K562 (cell line): Measurements from ENCODE around the gene CRIM1. TPM values are rescaled to one million over a fixed set of nuclear protein-coding genes. Genes with fewer than 3 reads are reported as not detected.

ENCODE experiments used
- POLR3A ChIP-seq: IDR thresholded peaks from 2 replicates; pipeline ENCODE4 v1.6.1; 2011; ENCODE audit warnings: borderline replicate concordance, mild to moderate bottlenecking, moderate library complexity; ENCODE audit not compliant: insufficient read length, insufficient read depth; ENCODE audit errors: extremely low read depth
- XRCC4 ChIP-seq: IDR thresholded peaks from one replicate; pipeline ENCODE4 v1.6.1; 2011; ENCODE audit not compliant: insufficient read depth, insufficient read length; ENCODE audit errors: extremely low read depth
- ZBED1 ChIP-seq: IDR thresholded peaks from 2 replicates; pipeline ENCODE4 v1.6.1; 2014
- ZNF140 ChIP-seq: fragments of 250-450 bp; sonication (Bioruptor Pico); IDR thresholded peaks from 2 replicates; pipeline ENCODE4 v1.8.0; 2021; ENCODE audit warnings: moderate library complexity, mild to moderate bottlenecking, inconsistent platforms
- ZNF644 ChIP-seq: fragments of 200-800 bp; sonication (Bioruptor generic); IDR thresholded peaks from 2 replicates; pipeline ENCODE4 v1.6.1; 2016; ENCODE audit warnings: low read depth, missing genetic modification characterization, missing compliant biosample characterization
- polyA plus RNA-seq, 8 experiments: library from polyadenylated mRNA; depleted of rRNA in 4 of 8; stranded (reverse) in 5 of 8; unstranded in 3 of 8; fragments of >200 nt; fragmentation: Nextera tagmentation in 2 of 8; fragmentation: Illumina TruSeq in 1 of 8; extraction: Ambion mirVana in 2 of 8; extraction: Trizol in 1 of 8; gene quantifications; 2 replicates each; pipeline versions ENCODE4 v1.2.1 to v1.2.3, GENCODE V29; 2011 to 2014; ENCODE audit warnings: inconsistent platforms in 1 of 8, missing spikeins in 1 of 8
- total RNA-seq, 7 experiments: library from RNA; depleted of rRNA in 6 of 7; stranded (reverse); fragments of >200 nt in 6 of 7; fragmentation: Illumina TruSeq in 2 of 7; extraction: Trizol in 2 of 7; gene quantifications; 2 replicates each; pipeline versions ENCODE4 v1.2.1 to v1.2.3, GENCODE V29; 2011 to 2021; ENCODE audit warnings: low replicate concordance in 1 of 7
- TF ChIP-seq, protein P1 (sequence below): fragments of 200-600 bp; sonication (generic); IDR thresholded peaks from one replicate; pipeline ENCODE4 v1.6.1; 2012; ENCODE audit warnings: mild to moderate bottlenecking, low read depth, low read length, inconsistent platforms
- TF ChIP-seq, protein P2 (sequence below): fragments of 450-650 bp; formaldehyde crosslinking; IDR thresholded peaks from 2 replicates; pipeline ENCODE4 v1.4.0; 2022; ENCODE audit warnings: mild to moderate bottlenecking, moderate library complexity
- TF ChIP-seq, protein P3 (sequence below): sonication (generic); formaldehyde crosslinking; IDR thresholded peaks from 2 replicates; pipeline ENCODE4 v1.8.0; 2023; ENCODE audit warnings: missing genetic modification reagents, mild to moderate bottlenecking, borderline replicate concordance
- TF ChIP-seq, protein P4 (sequence below): sonication (generic); formaldehyde crosslinking; IDR thresholded peaks from 2 replicates; pipeline ENCODE4 v1.8.0; 2022; ENCODE audit warnings: mild to moderate bottlenecking, missing genetic modification reagents

CRIM1 gene
- total and polyA plus RNA-seq, 9 of the 15 experiments (the other 6 are each of a cell fraction or from before 2014, with no cell fraction given) = 0.01 to 0.36 (median 0.06) TPM; not detected in 1

DNA sequence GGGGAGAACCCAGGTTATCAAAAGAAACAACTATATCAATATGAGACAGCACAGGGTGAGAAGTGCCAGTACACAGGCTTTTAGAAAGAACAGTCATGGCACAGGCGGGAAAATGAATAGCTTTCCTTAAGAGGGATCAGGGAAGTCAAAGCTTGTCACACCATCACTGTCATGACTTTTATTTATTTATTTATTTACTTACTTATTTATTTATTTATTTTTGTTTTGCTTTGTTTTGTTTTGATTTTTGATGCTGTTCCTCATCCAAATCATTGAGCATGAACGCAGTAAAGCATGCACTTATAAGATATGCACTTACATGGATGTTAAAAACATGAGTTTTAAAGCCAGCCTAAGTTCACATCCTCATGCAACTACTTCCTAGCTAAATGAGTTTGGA is 19.3 kb upstream of the CRIM1 start (continued):
- TF ChIP-seq, protein P1, sequence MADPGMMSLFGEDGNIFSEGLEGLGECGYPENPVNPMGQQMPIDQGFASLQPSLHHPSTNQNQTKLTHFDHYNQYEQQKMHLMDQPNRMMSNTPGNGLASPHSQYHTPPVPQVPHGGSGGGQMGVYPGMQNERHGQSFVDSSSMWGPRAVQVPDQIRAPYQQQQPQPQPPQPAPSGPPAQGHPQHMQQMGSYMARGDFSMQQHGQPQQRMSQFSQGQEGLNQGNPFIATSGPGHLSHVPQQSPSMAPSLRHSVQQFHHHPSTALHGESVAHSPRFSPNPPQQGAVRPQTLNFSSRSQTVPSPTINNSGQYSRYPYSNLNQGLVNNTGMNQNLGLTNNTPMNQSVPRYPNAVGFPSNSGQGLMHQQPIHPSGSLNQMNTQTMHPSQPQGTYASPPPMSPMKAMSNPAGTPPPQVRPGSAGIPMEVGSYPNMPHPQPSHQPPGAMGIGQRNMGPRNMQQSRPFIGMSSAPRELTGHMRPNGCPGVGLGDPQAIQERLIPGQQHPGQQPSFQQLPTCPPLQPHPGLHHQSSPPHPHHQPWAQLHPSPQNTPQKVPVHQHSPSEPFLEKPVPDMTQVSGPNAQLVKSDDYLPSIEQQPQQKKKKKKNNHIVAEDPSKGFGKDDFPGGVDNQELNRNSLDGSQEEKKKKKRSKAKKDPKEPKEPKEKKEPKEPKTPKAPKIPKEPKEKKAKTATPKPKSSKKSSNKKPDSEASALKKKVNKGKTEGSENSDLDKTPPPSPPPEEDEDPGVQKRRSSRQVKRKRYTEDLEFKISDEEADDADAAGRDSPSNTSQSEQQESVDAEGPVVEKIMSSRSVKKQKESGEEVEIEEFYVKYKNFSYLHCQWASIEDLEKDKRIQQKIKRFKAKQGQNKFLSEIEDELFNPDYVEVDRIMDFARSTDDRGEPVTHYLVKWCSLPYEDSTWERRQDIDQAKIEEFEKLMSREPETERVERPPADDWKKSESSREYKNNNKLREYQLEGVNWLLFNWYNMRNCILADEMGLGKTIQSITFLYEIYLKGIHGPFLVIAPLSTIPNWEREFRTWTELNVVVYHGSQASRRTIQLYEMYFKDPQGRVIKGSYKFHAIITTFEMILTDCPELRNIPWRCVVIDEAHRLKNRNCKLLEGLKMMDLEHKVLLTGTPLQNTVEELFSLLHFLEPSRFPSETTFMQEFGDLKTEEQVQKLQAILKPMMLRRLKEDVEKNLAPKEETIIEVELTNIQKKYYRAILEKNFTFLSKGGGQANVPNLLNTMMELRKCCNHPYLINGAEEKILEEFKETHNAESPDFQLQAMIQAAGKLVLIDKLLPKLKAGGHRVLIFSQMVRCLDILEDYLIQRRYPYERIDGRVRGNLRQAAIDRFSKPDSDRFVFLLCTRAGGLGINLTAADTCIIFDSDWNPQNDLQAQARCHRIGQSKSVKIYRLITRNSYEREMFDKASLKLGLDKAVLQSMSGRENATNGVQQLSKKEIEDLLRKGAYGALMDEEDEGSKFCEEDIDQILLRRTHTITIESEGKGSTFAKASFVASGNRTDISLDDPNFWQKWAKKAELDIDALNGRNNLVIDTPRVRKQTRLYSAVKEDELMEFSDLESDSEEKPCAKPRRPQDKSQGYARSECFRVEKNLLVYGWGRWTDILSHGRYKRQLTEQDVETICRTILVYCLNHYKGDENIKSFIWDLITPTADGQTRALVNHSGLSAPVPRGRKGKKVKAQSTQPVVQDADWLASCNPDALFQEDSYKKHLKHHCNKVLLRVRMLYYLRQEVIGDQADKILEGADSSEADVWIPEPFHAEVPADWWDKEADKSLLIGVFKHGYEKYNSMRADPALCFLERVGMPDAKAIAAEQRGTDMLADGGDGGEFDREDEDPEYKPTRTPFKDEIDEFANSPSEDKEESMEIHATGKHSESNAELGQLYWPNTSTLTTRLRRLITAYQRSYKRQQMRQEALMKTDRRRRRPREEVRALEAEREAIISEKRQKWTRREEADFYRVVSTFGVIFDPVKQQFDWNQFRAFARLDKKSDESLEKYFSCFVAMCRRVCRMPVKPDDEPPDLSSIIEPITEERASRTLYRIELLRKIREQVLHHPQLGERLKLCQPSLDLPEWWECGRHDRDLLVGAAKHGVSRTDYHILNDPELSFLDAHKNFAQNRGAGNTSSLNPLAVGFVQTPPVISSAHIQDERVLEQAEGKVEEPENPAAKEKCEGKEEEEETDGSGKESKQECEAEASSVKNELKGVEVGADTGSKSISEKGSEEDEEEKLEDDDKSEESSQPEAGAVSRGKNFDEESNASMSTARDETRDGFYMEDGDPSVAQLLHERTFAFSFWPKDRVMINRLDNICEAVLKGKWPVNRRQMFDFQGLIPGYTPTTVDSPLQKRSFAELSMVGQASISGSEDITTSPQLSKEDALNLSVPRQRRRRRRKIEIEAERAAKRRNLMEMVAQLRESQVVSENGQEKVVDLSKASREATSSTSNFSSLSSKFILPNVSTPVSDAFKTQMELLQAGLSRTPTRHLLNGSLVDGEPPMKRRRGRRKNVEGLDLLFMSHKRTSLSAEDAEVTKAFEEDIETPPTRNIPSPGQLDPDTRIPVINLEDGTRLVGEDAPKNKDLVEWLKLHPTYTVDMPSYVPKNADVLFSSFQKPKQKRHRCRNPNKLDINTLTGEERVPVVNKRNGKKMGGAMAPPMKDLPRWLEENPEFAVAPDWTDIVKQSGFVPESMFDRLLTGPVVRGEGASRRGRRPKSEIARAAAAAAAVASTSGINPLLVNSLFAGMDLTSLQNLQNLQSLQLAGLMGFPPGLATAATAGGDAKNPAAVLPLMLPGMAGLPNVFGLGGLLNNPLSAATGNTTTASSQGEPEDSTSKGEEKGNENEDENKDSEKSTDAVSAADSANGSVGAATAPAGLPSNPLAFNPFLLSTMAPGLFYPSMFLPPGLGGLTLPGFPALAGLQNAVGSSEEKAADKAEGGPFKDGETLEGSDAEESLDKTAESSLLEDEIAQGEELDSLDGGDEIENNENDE = no peak
- TF ChIP-seq, protein P2, sequence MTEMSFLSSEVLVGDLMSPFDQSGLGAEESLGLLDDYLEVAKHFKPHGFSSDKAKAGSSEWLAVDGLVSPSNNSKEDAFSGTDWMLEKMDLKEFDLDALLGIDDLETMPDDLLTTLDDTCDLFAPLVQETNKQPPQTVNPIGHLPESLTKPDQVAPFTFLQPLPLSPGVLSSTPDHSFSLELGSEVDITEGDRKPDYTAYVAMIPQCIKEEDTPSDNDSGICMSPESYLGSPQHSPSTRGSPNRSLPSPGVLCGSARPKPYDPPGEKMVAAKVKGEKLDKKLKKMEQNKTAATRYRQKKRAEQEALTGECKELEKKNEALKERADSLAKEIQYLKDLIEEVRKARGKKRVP (CRISPR knock-in tag) = no peak
- TF ChIP-seq ZNF644 = no peak
- no peak for TF ChIP-seq ZNF140
- TF ChIP-seq, protein P3, sequence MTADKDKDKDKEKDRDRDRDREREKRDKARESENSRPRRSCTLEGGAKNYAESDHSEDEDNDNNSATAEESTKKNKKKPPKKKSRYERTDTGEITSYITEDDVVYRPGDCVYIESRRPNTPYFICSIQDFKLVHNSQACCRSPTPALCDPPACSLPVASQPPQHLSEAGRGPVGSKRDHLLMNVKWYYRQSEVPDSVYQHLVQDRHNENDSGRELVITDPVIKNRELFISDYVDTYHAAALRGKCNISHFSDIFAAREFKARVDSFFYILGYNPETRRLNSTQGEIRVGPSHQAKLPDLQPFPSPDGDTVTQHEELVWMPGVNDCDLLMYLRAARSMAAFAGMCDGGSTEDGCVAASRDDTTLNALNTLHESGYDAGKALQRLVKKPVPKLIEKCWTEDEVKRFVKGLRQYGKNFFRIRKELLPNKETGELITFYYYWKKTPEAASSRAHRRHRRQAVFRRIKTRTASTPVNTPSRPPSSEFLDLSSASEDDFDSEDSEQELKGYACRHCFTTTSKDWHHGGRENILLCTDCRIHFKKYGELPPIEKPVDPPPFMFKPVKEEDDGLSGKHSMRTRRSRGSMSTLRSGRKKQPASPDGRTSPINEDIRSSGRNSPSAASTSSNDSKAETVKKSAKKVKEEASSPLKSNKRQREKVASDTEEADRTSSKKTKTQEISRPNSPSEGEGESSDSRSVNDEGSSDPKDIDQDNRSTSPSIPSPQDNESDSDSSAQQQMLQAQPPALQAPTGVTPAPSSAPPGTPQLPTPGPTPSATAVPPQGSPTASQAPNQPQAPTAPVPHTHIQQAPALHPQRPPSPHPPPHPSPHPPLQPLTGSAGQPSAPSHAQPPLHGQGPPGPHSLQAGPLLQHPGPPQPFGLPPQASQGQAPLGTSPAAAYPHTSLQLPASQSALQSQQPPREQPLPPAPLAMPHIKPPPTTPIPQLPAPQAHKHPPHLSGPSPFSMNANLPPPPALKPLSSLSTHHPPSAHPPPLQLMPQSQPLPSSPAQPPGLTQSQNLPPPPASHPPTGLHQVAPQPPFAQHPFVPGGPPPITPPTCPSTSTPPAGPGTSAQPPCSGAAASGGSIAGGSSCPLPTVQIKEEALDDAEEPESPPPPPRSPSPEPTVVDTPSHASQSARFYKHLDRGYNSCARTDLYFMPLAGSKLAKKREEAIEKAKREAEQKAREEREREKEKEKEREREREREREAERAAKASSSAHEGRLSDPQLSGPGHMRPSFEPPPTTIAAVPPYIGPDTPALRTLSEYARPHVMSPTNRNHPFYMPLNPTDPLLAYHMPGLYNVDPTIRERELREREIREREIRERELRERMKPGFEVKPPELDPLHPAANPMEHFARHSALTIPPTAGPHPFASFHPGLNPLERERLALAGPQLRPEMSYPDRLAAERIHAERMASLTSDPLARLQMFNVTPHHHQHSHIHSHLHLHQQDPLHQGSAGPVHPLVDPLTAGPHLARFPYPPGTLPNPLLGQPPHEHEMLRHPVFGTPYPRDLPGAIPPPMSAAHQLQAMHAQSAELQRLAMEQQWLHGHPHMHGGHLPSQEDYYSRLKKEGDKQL (CRISPR knock-in tag) = no peak
- TF ChIP-seq POLR3A = no peak
- no peak for TF ChIP-seq ZBED1
- TF ChIP-seq XRCC4 = no peak
- TF ChIP-seq, protein P4, sequence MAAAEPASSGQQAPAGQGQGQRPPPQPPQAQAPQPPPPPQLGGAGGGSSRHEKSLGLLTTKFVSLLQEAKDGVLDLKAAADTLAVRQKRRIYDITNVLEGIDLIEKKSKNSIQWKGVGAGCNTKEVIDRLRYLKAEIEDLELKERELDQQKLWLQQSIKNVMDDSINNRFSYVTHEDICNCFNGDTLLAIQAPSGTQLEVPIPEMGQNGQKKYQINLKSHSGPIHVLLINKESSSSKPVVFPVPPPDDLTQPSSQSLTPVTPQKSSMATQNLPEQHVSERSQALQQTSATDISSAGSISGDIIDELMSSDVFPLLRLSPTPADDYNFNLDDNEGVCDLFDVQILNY (CRISPR knock-in tag) = no peak
